Activated naive CD4-positive, alpha-beta T cell treated with Interleukin-2 at 50 U/mL for 16 hours (primary cell): ENCODE results near the gene SENP5.
A peak's percentile ranks its signal among the peaks of the same experiment; 100 is the strongest.

ENCODE experiments used
- DNase-seq: peaks from one replicate; pipeline ENCODE4 v3.0.0-alpha.2; 2020

The SENP5 gene

GRCh38 chr3:196886144-196886543 is 18.4 kb downstream of the SENP5 start:
- DNase-seq = no peak

- no peak for DNase-seq
Measured at GRCh38 chr3:196889844-196890708, 22.4 kb downstream of the SENP5 start.

GRCh38 chr3:196894557-196895295 is 27.0 kb downstream of the SENP5 start:
- no peak for DNase-seq

- no peak for DNase-seq
Measured at GRCh38 chr3:196896229-196896628, 28.5 kb downstream of the SENP5 start.

- no peak for DNase-seq
Measured at GRCh38 chr3:196901768-196902167, 34.0 kb downstream of the SENP5 start.

- DNase-seq = no peak
Measured at GRCh38 chr3:196902296-196902695, 34.6 kb downstream of the SENP5 start.

GRCh38 chr3:196903740-196904139 is 36.0 kb downstream of the SENP5 start:
- no peak for DNase-seq

GRCh38 chr3:196914866-196915265 is 47.1 kb downstream of the SENP5 start:
- DNase-seq = no peak

- no peak for DNase-seq
Measured at GRCh38 chr3:196915375-196915774, 47.7 kb downstream of the SENP5 start.

GRCh38 chr3:196916221-196916620 is 48.5 kb downstream of the SENP5 start:
- no peak for DNase-seq

- no peak for DNase-seq
Measured at GRCh38 chr3:196916995-196917394, 49.3 kb downstream of the SENP5 start.

- DNase-seq = no peak
Measured at GRCh38 chr3:196918968-196919367, 51.2 kb downstream of the SENP5 start.

GRCh38 chr3:196920733-196921132 is 53.0 kb downstream of the SENP5 start:
- DNase-seq = no peak

GRCh38 chr3:196927571-196928453 is 60.1 kb downstream of the SENP5 start:
- DNase-seq = no peak

- DNase-seq = no peak
Measured at GRCh38 chr3:196931157-196931556, 63.4 kb downstream of the SENP5 start.

GRCh38 chr3:196931828-196932587 is 64.3 kb downstream of the SENP5 start:
- no peak for DNase-seq

- no peak for DNase-seq
Measured at GRCh38 chr3:196932600-196932999, 64.9 kb downstream of the SENP5 start.

- DNase-seq = no peak
Measured at GRCh38 chr3:196936288-196936687, 68.6 kb downstream of the SENP5 start.

GRCh38 chr3:196938124-196938523 is 70.4 kb downstream of the SENP5 start:
- no peak for DNase-seq

GRCh38 chr3:196938576-196938975 is 70.9 kb downstream of the SENP5 start:
- no peak for DNase-seq

GRCh38 chr3:196941729-196942225 is 74.1 kb downstream of the SENP5 start:
- peak; percentile 75 for DNase-seq
